ENCODE results near the gene PTPRD. TPM values are rescaled to one million over a fixed set of nuclear protein-coding genes. Genes with fewer than 3 reads are reported as not detected.

PTPRD gene
- total RNA-seq, 4 donors from 2014 or later: 85.8 to 169 (median 135) TPM

DNA sequence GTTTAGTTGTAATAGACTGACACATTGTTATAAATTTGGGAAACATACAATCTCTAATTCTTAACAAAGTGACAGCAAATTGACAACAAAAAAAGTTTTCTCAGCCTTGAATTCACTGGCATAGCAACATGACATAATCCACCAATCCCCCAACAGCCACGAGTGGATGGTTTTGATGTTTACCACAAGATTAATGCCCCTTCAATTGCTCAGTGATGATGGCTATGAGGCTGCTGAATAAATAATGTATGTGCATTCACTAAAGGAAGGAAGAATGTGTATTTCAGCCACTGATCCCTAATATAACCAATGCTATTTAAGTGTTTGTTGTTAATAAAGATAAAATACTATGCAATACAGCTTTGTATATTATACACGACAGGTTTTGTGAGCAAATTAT, 2069.6 kb downstream of the PTPRD start:
- Histone ChIP-seq H3K27me3 (no peaks in the 10 kb centered on the region), H3K4me3 (no peak overlapping the region), H3K27ac (no peak overlapping the region), H3K9me3 (no peaks in the 10 kb centered on the region), H3K4me1 (no peaks in the 10 kb centered on the region), H3K36me3 (no peaks in the 10 kb centered on the region)
- TF ChIP-seq, protein P1, sequence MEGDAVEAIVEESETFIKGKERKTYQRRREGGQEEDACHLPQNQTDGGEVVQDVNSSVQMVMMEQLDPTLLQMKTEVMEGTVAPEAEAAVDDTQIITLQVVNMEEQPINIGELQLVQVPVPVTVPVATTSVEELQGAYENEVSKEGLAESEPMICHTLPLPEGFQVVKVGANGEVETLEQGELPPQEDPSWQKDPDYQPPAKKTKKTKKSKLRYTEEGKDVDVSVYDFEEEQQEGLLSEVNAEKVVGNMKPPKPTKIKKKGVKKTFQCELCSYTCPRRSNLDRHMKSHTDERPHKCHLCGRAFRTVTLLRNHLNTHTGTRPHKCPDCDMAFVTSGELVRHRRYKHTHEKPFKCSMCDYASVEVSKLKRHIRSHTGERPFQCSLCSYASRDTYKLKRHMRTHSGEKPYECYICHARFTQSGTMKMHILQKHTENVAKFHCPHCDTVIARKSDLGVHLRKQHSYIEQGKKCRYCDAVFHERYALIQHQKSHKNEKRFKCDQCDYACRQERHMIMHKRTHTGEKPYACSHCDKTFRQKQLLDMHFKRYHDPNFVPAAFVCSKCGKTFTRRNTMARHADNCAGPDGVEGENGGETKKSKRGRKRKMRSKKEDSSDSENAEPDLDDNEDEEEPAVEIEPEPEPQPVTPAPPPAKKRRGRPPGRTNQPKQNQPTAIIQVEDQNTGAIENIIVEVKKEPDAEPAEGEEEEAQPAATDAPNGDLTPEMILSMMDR (IDR thresholded peaks at IDR 0.05): no peak
- TF ChIP-seq POLR2A (IDR thresholded peaks at IDR 0.05): no peak
- DNase-seq: no peak

DNA sequence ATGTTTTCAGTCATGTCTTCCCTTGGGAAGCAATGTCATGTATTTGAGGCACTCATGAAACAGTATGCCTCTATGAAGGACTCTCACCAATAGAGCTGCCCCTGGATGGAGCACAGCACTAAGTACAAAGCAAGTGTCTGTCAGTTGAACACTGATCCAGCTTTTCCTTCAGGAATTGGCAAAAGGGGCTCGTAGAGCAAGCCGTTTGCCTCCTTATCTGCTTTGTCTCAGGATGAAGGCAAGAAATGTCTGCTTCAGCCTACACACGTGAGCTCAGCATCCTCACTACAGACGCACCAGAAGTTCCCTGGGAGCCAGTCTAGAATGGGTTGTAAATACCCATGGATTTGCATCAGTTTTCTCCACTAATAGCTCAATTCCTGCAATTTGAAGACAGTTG, 2070.3 kb downstream of the PTPRD start:
- DNase-seq: no peak
- no peak for TF ChIP-seq POLR2A (IDR thresholded peaks at IDR 0.05)
- TF ChIP-seq, protein P1 (IDR thresholded peaks at IDR 0.05): no peak

GRCh38 chr9:8539681-8540197, 2073.1 kb downstream of the PTPRD start:
- H3K27ac ChIP-seq: no peak overlapping the region
- no peaks in the 10 kb centered on the region for H3K9me3 ChIP-seq
- DNase-seq: no peak
- H3K36me3 ChIP-seq: no peaks in the 10 kb centered on the region
- no peaks in the 10 kb centered on the region for H3K4me1 ChIP-seq
- no peaks in the 10 kb centered on the region for H3K27me3 ChIP-seq
- no peak overlapping the region for H3K4me3 ChIP-seq
- TF ChIP-seq, protein P1 (IDR thresholded peaks at IDR 0.05): no peak
- no peak for TF ChIP-seq POLR2A (IDR thresholded peaks at IDR 0.05)

More for the DNA sequence above, 2070.3 kb downstream of the PTPRD start:
- H3K27ac ChIP-seq: no peak overlapping the region
- H3K4me3 ChIP-seq: no peak overlapping the region
- H3K36me3 ChIP-seq: no peaks in the 10 kb centered on the region
- H3K4me1 ChIP-seq: no peaks in the 10 kb centered on the region
- no peaks in the 10 kb centered on the region for H3K9me3 ChIP-seq
- H3K27me3 ChIP-seq: no peaks in the 10 kb centered on the region

- H3K9me3 ChIP-seq: no peaks in the 10 kb centered on the region
- no peaks in the 10 kb centered on the region for H3K27me3 ChIP-seq
- no peaks in the 10 kb centered on the region for H3K36me3 ChIP-seq
- H3K27ac ChIP-seq: no peak overlapping the region
- no peak overlapping the region for H3K4me3 ChIP-seq
- no peak for DNase-seq
- no peak for TF ChIP-seq POLR2A (IDR thresholded peaks at IDR 0.05)
- TF ChIP-seq, protein P1 (IDR thresholded peaks at IDR 0.05): no peak
- no peaks in the 10 kb centered on the region for H3K4me1 ChIP-seq
Observed at GRCh38 chr9:8536845-8537244, 2076.0 kb downstream of the PTPRD start.

- TF ChIP-seq POLR2A (IDR thresholded peaks at IDR 0.05): no peak
- TF ChIP-seq, protein P1 (IDR thresholded peaks at IDR 0.05): no peak
- Histone ChIP-seq H3K36me3 (no peaks in the 10 kb centered on the region), H3K9me3 (no peaks in the 10 kb centered on the region), H3K4me1 (no peaks in the 10 kb centered on the region), H3K27ac (no peak overlapping the region), H3K27me3 (no peaks in the 10 kb centered on the region), H3K4me3 (no peak overlapping the region)
- no peak for DNase-seq
Observed at GRCh38 chr9:8534828-8535227, 2078.0 kb downstream of the PTPRD start.

DNA sequence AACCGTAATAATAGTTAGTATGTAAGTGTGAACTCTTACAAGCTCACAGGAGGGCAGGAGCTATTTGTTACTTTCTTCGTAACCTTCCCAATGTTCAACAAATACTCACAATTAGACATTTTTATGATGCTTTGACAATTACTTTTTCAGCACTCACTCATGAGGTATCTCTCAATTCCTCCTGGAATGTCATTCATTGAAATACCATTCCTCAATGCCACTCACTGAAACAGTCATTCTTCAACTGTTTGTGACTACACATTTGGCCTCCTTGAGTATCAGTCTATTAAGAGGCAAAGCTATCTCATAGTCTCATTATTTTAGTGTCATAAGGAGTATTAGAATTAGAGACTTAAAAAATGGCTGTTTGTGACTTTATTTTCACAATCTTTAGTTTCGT, 2079.1 kb downstream of the PTPRD start:
- no peak for DNase-seq
- TF ChIP-seq, protein P1 (IDR thresholded peaks at IDR 0.05): no peak
- TF ChIP-seq POLR2A (IDR thresholded peaks at IDR 0.05): no peak
- H3K36me3 ChIP-seq: no peaks in the 10 kb centered on the region
- H3K27me3 ChIP-seq: no peaks in the 10 kb centered on the region
- H3K4me1 ChIP-seq: no peaks in the 10 kb centered on the region
- no peak overlapping the region for H3K4me3 ChIP-seq
- no peak overlapping the region for H3K27ac ChIP-seq
- no peaks in the 10 kb centered on the region for H3K9me3 ChIP-seq

Data from Peyer's patch (tissue), 4 donors.